B cell (primary cell): ENCODE results near the gene JAK3.

ENCODE experiments used
- CTCF ChIP-seq: fragments of 200-600 bp; IDR thresholded peaks from one replicate; pipeline ENCODE4 v1.8.0; 2022; ENCODE audit warnings: antibody characterized with exemption, mild to moderate bottlenecking
- EZH2 ChIP-seq: IDR thresholded peaks from 2 replicates; pipeline ENCODE4 v1.6.1; 2012; ENCODE audit warnings: borderline replicate concordance, low read depth, mild to moderate bottlenecking, moderate library complexity, low read length; ENCODE audit not compliant: insufficient read depth, poor library complexity, severe bottlenecking

- no peak for TF ChIP-seq CTCF
- TF ChIP-seq EZH2: no peak
Observed at GRCh38 chr19:17806945-17807344, 40.8 kb downstream of the JAK3 start.
